Prostate gland (tissue), 2 donors: ENCODE data around the gene SLC16A14. TPM values are rescaled to one million over a fixed set of nuclear protein-coding genes. Genes with fewer than 3 reads are reported as not detected.

Source experiments
- DNase-seq: peaks from one replicate; pipeline ENCODE4 v3.0.0-alpha.2; 2019; ENCODE audit warnings: low spot score
- H3K27ac ChIP-seq, 2 donors: fragments of 200-600 bp; sonication (generic); 2 replicates each; pipeline ENCODE4 v1.5.1; 2017 to 2019
- H3K27me3 ChIP-seq: fragments of 200-600 bp; sonication (generic); replicated peaks from 2 replicates; pipeline ENCODE4 v1.5.1; 2019; ENCODE audit not compliant: insufficient read depth
- H3K36me3 ChIP-seq, 2 donors: fragments of 200-600 bp; sonication (generic); 1 replicate in 1 of 2; 2 replicates in 1 of 2; pipeline versions ENCODE4 v1.5.1 to v1.8.1; 2017 to 2019
- H3K4me1 ChIP-seq: fragments of 200-600 bp; sonication (generic); replicated peaks from 2 replicates; pipeline ENCODE4 v1.5.1; 2019
- H3K4me3 ChIP-seq, 2 donors: fragments of 200-600 bp; sonication (generic); 2 replicates each; pipeline ENCODE4 v1.5.1; 2017 to 2019
- H3K9me3 ChIP-seq: fragments of 200-600 bp; sonication (generic); 2 replicates; pipeline ENCODE4 v1.5.1; 2017
- POLR2A ChIP-seq: fragments of 450-650 bp; IDR thresholded peaks from one replicate; pipeline ENCODE4 v1.6.1; 2016; ENCODE audit warnings: antibody characterized with exemption, mild to moderate bottlenecking
- POLR2AphosphoS5 ChIP-seq: sonication (generic); formaldehyde crosslinking; IDR thresholded peaks from one replicate; pipeline ENCODE4 v1.6.1; 2017; ENCODE audit warnings: antibody characterized with exemption
- WGBS: methylation state at CpG from one replicate; pipeline ENCODE4 v1.1.5; 2018; 5-methylcytosine and 5-hydroxymethylcytosine counted together
- intact Hi-C: fragments of 100-400 bp; cut with DNase I; formaldehyde crosslinking; loops from one replicate; pipeline ENCODE4 v1.14.2; 2022
- total RNA-seq, 2 donors: library from RNA; depleted of rRNA; stranded (reverse); fragments of >200 nt; gene quantifications; one replicate each; pipeline ENCODE4 v1.1.0, GENCODE V29; 2016
- TF ChIP-seq, protein P1 (sequence below), 4 experiments: fragments of 200-600 bp in 2 of 4; fragments of 450-650 bp in 2 of 4; sonication (generic) in 2 of 4; IDR thresholded peaks; 1 replicate in 3 of 4; 2 replicates in 1 of 4; pipeline ENCODE4 v1.5.1; 2016 to 2019; ENCODE audit warnings: antibody characterized with exemption in 4 of 4, mild to moderate bottlenecking in 2 of 4, moderate library complexity in 2 of 4

SLC16A14 gene
- total RNA-seq, 2 donors from 2014 or later: 3.2 to 14.7 TPM

DNA sequence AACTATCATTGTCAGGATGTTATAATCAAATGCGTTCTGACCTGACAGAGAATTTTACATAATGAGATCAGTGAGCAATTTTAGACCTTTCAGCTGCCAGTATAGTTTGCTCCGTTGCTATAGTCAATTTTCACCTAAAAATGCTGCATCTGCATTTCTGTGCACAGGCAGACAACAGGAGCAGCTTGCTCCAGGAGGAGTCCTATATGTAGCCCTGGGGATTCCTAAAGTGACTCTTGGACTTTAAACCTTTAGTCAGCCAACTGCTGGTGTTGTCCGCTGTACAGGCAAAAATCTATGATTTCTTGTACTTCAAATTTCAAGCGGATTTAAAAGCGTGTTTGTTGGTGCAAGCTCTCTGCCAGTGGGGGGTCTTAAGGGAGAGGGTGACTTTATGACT, 25.7 kb downstream of the SLC16A14 start:
- 97% methylated on average over 5 of the region's 5 CpGs for WGBS
- Histone ChIP-seq H3K9me3 (no peaks in the 10 kb centered on the region), H3K27me3 (no peaks in the 10 kb centered on the region), H3K36me3 (no peaks in the 10 kb centered on the region), H3K4me1 (no peaks in the 10 kb centered on the region), H3K4me3 (no peak overlapping the region), H3K27ac (no peak overlapping the region)
- intact Hi-C loops: no loop called here
- DNase-seq: no peak
- no peak for TF ChIP-seq POLR2A
- TF ChIP-seq, protein P1, sequence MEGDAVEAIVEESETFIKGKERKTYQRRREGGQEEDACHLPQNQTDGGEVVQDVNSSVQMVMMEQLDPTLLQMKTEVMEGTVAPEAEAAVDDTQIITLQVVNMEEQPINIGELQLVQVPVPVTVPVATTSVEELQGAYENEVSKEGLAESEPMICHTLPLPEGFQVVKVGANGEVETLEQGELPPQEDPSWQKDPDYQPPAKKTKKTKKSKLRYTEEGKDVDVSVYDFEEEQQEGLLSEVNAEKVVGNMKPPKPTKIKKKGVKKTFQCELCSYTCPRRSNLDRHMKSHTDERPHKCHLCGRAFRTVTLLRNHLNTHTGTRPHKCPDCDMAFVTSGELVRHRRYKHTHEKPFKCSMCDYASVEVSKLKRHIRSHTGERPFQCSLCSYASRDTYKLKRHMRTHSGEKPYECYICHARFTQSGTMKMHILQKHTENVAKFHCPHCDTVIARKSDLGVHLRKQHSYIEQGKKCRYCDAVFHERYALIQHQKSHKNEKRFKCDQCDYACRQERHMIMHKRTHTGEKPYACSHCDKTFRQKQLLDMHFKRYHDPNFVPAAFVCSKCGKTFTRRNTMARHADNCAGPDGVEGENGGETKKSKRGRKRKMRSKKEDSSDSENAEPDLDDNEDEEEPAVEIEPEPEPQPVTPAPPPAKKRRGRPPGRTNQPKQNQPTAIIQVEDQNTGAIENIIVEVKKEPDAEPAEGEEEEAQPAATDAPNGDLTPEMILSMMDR (IDR thresholded peaks at IDR 0.05): no peak
- no peak for TF ChIP-seq POLR2AphosphoS5

DNA sequence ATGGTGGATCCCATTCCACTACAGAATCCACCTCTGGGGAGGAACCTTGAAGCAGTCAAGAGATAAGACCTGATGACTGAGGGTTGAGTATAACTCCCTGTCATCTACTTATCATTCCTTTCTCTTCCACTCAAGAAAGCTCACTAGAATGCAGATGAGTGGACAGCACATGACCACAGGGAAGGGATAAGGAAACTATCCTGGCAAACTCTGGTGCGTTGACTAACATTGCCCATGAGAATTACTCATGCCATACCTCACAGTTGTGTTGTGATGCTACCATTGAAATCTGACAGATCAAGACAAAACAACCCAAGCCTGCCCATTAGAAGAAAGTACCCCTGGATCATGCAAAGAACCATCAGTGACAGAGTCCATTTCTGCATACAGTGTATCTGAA, 26.5 kb downstream of the SLC16A14 start:
- no peaks in the 10 kb centered on the region for H3K36me3 ChIP-seq
- H3K27me3 ChIP-seq: no peaks in the 10 kb centered on the region
- H3K9me3 ChIP-seq: no peaks in the 10 kb centered on the region
- intact Hi-C loops: no loop called here
- WGBS: 100% methylated on average over 1 of the region's 1 CpG
- H3K27ac ChIP-seq: no peak overlapping the region
- H3K4me3 ChIP-seq: no peak overlapping the region
- TF ChIP-seq POLR2A (no peak), POLR2AphosphoS5 (no peak)
- TF ChIP-seq, protein P1 (IDR thresholded peaks at IDR 0.05): no peak
- H3K4me1 ChIP-seq: no peaks in the 10 kb centered on the region
- DNase-seq: no peak

DNA sequence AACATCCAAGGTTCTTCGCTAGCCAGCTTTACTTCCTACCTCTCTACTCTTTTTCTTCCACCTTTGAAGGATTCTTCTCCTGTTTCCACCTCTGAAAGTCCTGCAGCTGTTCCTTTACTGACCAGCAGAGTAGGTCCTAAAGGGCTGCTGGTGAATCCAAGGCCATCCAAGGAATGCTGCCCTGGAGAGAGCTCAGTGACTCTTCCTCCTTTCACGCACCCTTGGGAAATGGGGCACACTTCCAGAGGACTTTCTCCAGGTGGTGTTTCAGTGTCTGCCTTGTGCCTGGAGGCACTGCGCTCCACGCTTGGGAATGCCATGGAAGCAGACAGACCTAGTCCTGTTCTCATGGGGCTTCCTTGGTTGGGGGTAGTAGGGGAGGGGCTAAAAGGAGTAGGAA, 45.4 kb downstream of the SLC16A14 start:
- intact Hi-C loops: no loop called here
- TF ChIP-seq POLR2A (no peak), POLR2AphosphoS5 (no peak)
- TF ChIP-seq, protein P1 (IDR thresholded peaks at IDR 0.05): no peak
- Histone ChIP-seq H3K4me3 (no peak overlapping the region), H3K9me3 (no peaks in the 10 kb centered on the region), H3K27ac (no peak overlapping the region), H3K36me3 (no peaks in the 10 kb centered on the region), H3K4me1 (no peaks in the 10 kb centered on the region), H3K27me3 (no peaks in the 10 kb centered on the region)
- WGBS: 93% methylated on average over 4 of the region's 4 CpGs
- DNase-seq: no peak

DNA sequence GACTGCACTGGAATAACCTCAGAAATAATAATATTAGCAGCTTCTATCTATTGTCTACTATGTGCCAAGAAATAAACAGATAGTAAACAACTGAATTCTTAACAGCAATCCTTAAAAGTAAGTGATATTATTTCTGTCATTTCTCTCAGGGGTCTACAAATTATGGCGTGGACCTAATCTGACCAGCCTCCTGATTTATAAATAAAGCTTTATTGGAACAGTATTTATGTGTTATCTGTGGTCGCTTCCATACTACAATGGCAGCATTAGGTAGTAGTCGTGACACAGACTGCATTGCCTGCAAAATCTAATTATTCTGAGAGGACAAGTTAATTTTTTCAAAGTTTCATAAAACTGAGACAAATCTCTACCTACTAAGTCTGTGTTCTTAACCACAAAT, 49.0 kb downstream of the SLC16A14 start:
- WGBS: 92% methylated on average over 3 of the region's 3 CpGs
- intact Hi-C loops: no loop called here
- H3K27ac ChIP-seq: no peak overlapping the region
- no peak overlapping the region for H3K4me3 ChIP-seq
- H3K4me1 ChIP-seq: no peaks in the 10 kb centered on the region
- H3K27me3 ChIP-seq: no peaks in the 10 kb centered on the region
- DNase-seq: no peak
- TF ChIP-seq POLR2AphosphoS5 (no peak), POLR2A (no peak)
- TF ChIP-seq, protein P1 (IDR thresholded peaks at IDR 0.05): no peak
- H3K36me3 ChIP-seq: no peaks in the 10 kb centered on the region
- H3K9me3 ChIP-seq: no peaks in the 10 kb centered on the region

DNA sequence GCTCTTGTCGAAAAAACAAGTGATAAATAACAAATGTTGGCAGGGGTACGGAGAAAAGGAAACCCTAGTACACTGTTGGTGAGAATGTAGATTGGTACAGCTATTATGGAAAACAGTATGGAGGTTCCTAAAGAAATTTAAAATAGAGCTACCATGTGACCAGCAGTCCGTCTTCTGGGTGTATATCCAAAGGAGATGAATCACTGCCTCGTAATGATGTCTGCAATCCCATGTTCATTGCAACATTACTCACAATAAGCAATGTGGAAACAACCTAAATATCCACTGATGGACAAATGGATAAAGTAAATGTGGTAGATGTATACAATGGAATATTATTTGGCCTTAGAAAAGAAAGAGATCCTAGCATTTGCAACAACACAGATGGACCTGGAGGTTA, 50.6 kb downstream of the SLC16A14 start:
- TF ChIP-seq POLR2A (no peak), POLR2AphosphoS5 (no peak)
- TF ChIP-seq, protein P1 (IDR thresholded peaks at IDR 0.05): no peak
- DNase-seq: no peak
- Histone ChIP-seq H3K36me3 (no peaks in the 10 kb centered on the region), H3K27ac (no peak overlapping the region), H3K4me3 (no peak overlapping the region), H3K27me3 (no peaks in the 10 kb centered on the region), H3K4me1 (no peaks in the 10 kb centered on the region), H3K9me3 (no peaks in the 10 kb centered on the region)
- intact Hi-C loops: no loop called here
- WGBS: 85% methylated on average over 4 of the region's 4 CpGs
